ENCODE results near the gene SYCP3.

DNA sequence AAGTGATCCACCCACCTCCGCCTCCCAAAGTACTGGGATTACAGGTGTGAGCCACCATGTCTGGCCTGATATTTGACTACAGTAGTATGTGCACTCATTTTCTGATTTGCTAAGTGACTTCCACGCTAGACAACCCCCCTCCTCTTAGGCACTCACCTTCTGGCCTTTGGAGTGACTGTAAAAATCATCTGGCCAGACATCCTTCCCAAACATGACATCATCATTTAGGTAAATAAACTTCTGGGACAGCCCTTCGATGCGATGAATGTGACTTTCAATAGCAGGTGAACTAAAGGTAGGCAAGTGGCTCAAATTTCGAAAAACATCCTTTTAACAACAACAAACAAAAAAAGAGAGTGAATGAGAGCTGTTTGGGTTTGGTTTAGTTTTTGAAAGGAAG, 30.6 kb upstream of the SYCP3 start:
- TF ChIP-seq, protein P1, sequence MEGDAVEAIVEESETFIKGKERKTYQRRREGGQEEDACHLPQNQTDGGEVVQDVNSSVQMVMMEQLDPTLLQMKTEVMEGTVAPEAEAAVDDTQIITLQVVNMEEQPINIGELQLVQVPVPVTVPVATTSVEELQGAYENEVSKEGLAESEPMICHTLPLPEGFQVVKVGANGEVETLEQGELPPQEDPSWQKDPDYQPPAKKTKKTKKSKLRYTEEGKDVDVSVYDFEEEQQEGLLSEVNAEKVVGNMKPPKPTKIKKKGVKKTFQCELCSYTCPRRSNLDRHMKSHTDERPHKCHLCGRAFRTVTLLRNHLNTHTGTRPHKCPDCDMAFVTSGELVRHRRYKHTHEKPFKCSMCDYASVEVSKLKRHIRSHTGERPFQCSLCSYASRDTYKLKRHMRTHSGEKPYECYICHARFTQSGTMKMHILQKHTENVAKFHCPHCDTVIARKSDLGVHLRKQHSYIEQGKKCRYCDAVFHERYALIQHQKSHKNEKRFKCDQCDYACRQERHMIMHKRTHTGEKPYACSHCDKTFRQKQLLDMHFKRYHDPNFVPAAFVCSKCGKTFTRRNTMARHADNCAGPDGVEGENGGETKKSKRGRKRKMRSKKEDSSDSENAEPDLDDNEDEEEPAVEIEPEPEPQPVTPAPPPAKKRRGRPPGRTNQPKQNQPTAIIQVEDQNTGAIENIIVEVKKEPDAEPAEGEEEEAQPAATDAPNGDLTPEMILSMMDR (IDR thresholded peaks at IDR 0.05; ENCODE audit: insufficient read depth, low read depth, low read length): no peak
- TF ChIP-seq EZH2 (IDR thresholded peaks at IDR 0.05; ENCODE audit: insufficient read depth, low read length): no peak

All from astrocyte (in vitro differentiated cells and primary cell).